Measurements from ENCODE around the gene NR2F2.

DNA sequence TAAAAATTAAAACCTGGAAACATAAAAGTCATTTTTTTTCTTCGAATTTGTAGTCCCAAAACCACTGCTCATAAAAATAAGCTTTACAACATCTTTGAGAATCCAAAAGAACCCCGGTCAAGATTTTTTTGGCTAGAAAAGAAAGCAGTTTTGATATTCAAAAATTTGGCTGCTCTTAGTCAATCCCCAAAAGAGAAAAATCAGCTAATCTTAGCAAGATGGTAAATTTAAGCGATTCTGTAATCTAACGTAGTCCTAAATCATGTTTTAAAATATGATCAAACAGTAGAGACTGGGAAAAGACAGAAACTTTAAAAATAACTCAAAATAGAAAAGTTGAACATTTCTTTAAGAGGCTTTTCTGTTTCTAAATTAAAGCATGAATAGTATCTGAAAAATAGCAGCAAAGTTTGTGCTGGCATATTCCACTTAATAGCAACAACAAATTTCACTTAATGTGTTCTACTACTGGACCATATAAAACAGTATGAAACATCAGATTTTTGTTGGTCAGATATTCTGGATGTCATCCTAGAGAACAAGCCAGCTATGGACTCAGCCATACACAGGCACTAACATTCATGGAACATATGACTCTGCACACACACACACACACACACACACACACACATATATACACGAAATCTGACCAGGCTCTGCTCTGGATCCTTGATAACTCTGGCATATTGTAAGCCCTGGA, 19.1 kb upstream of the NR2F2 start:
- TF ChIP-seq GATA3 (IDR thresholded peaks at IDR 0.05; ENCODE audit: low read depth, low read length) (no peak), GATA2 (IDR thresholded peaks at IDR 0.05; ENCODE audit: low read depth, low read length) (no peak)

Data from SH-SY5Y (cell line).